Measurements from ENCODE around the gene LCE4A.

GRCh38 chr1:152735648-152736047, 27.7 kb downstream of the LCE4A start:
- TF ChIP-seq CTCF (IDR thresholded peaks at IDR 0.05 in 2 of 3, conservative IDR thresholded peaks at IDR 0.05 in 1 of 3; ENCODE audit: control insufficient read depth in 2 of 3, extremely low read depth in 1 of 3, insufficient read depth in 1 of 3, low read depth in 3 of 3, low read length in 3 of 3): peak; percentile 26 to 44 (median 44); a peak in 5 of 6 replicates
- TF ChIP-seq POLR2AphosphoS2 (IDR thresholded peaks at IDR 0.05; ENCODE audit: low read depth, low read length): no peak
- no peak for TF ChIP-seq USF2 (IDR thresholded peaks at IDR 0.05; ENCODE audit: borderline replicate concordance, low read depth, low read length)
- TF ChIP-seq POLR2AphosphoS5 (IDR thresholded peaks at IDR 0.05; ENCODE audit: low read length): no peak

Measured in GM12878 (cell line).